ENCODE data around the gene SPATA12. TPM values are rescaled to one million over a fixed set of nuclear protein-coding genes. Genes with fewer than 3 reads are reported as not detected.

Gene SPATA12
- total RNA-seq, 1 experiment from 2014 or later = 0.22 TPM

DNA sequence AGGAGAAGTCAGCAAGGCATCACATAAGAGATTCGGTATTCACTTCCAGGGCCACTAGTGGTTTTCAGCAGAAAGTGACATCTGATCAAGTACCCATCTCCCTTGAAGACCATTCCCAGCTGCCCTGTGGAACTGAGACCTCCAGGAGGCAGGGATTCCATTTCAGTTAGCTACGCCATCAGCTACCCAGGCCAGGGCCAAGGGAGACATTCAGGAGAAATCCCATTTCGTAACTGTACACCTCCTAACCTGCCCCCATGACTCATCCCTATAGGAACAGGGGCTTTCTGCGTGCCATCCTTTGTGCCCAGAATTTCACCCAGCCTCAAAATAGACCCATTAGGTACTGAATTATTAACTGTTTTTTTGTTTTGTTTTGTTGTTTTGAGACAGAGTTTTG lies 24.7 kb downstream of the SPATA12 start:
- no peak overlapping the region for H3K4me2 ChIP-seq (ENCODE audit: insufficient read depth, insufficient read length, low read length)
- H3K27ac ChIP-seq (ENCODE audit: insufficient read length, low read depth, low read length) = no peak overlapping the region
- H3K4me3 Mint-ChIP-seq = no peak overlapping the region
- H3K56ac ChIP-seq (ENCODE audit: insufficient read length, low read depth, low read length) = no peak overlapping the region
- no peak overlapping the region for H4K5ac ChIP-seq (ENCODE audit: insufficient read length, low read depth, low read length)
- H2AK5ac ChIP-seq (ENCODE audit: insufficient read length, low read length) = no peak overlapping the region
- no peaks in the 10 kb centered on the region for H3K9me3 ChIP-seq (ENCODE audit: control insufficient read depth, low read depth, low read length)
- no peak overlapping the region for H3K9ac ChIP-seq (ENCODE audit: extremely low read depth, insufficient read length, low read length)
- no peak for DNase-seq
- peaks cover 2% of the 10 kb centered on the region for H4K20me1 ChIP-seq (ENCODE audit: control insufficient read depth, insufficient read depth, insufficient read length)
- no peak overlapping the region for H2BK20ac ChIP-seq (ENCODE audit: low read depth, low read length, poor library complexity, severe bottlenecking)
- H3K23me2 ChIP-seq (ENCODE audit: insufficient read length, low read depth, low read length, poor library complexity, severe bottlenecking) = no peaks in the 10 kb centered on the region
- no peaks in the 10 kb centered on the region for H3K79me1 ChIP-seq (ENCODE audit: insufficient read depth, low read depth, low read length, poor library complexity, severe bottlenecking)
- H3K18ac ChIP-seq (ENCODE audit: insufficient read length, low read depth, low read length) = no peak overlapping the region
- no peak overlapping the region for H3K23ac ChIP-seq (ENCODE audit: insufficient read length, low read depth, low read length)
- peaks cover 7 to 18% of the 10 kb centered on the region in 2 experiments for H3K4me1 Mint-ChIP-seq
- H3K27me3 Mint-ChIP-seq (ENCODE audit: low read depth) = peaks cover 14% of the 10 kb centered on the region
- H3K27ac Mint-ChIP-seq = no peak overlapping the region
- H2BK5ac ChIP-seq (ENCODE audit: insufficient read length, low read length) = no peak overlapping the region
- H3K4me1 ChIP-seq (ENCODE audit: insufficient read depth, low read length) = no peaks in the 10 kb centered on the region
- no peaks in the 10 kb centered on the region for H3K9me3 Mint-ChIP-seq
- no peak overlapping the region for H4K91ac ChIP-seq (ENCODE audit: insufficient read length, low read depth, low read length)
- no peak overlapping the region for H2AFZ ChIP-seq (ENCODE audit: low read length)
- no peak overlapping the region for H2BK15ac ChIP-seq (ENCODE audit: low read depth, low read length)
- no peaks in the 10 kb centered on the region for H3K27me3 ChIP-seq (ENCODE audit: insufficient read depth, low read length)
- no peak overlapping the region for H2BK12ac ChIP-seq (ENCODE audit: insufficient read length, low read depth, low read length)
- no peak overlapping the region for H2BK120ac ChIP-seq (ENCODE audit: low read depth, low read length, poor library complexity, severe bottlenecking)
- H3K14ac ChIP-seq (ENCODE audit: insufficient read depth, low read length) = no peak overlapping the region
- TF ChIP-seq, protein P1, sequence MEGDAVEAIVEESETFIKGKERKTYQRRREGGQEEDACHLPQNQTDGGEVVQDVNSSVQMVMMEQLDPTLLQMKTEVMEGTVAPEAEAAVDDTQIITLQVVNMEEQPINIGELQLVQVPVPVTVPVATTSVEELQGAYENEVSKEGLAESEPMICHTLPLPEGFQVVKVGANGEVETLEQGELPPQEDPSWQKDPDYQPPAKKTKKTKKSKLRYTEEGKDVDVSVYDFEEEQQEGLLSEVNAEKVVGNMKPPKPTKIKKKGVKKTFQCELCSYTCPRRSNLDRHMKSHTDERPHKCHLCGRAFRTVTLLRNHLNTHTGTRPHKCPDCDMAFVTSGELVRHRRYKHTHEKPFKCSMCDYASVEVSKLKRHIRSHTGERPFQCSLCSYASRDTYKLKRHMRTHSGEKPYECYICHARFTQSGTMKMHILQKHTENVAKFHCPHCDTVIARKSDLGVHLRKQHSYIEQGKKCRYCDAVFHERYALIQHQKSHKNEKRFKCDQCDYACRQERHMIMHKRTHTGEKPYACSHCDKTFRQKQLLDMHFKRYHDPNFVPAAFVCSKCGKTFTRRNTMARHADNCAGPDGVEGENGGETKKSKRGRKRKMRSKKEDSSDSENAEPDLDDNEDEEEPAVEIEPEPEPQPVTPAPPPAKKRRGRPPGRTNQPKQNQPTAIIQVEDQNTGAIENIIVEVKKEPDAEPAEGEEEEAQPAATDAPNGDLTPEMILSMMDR (conservative IDR thresholded peaks at IDR 0.05) = no peak
- H4K8ac ChIP-seq (replicated peaks; ENCODE audit: insufficient read length, low read depth, low read length) = no peak overlapping the region
- H3K36me3 Mint-ChIP-seq (ENCODE audit: insufficient read depth in 1 of 3, low read depth in 3 of 3) = no peaks in the 10 kb centered on the region
- H3T11ph ChIP-seq (ENCODE audit: low read length) = no peak overlapping the region
- no peaks in the 10 kb centered on the region for H3K79me2 ChIP-seq (ENCODE audit: insufficient read depth, low read length)
- WGBS (ENCODE audit: extremely low coverage, insufficient read length, low lambda C conversion rate) = no CpG with 5 or more reads among the region's 4 CpGs
- no peak overlapping the region for H3K4ac ChIP-seq (ENCODE audit: low read depth, low read length)
